H9 (cell line): Measurements from ENCODE around the gene SCAF8. TPM values are rescaled to one million over a fixed set of nuclear protein-coding genes. Genes with fewer than 3 reads are reported as not detected.

ENCODE experiments used
- DNase-seq: peaks from one replicate; pipeline ENCODE4 v3.0.0-alpha.2; 2017
- H2AFZ ChIP-seq: one replicate; pipeline ENCODE4 v1.6.1; 2013; ENCODE audit warnings: mild to moderate bottlenecking, low read length, control low read depth, moderate library complexity
- H2AK5ac ChIP-seq: 2 replicates; pipeline ENCODE4 v1.6.1; 2013; ENCODE audit warnings: low read length, control low read depth, mixed read lengths; ENCODE audit not compliant: insufficient read length
- H2BK120ac ChIP-seq: one replicate; pipeline ENCODE4 v1.6.1; 2013; ENCODE audit warnings: low read depth, mild to moderate bottlenecking, low read length, control low read depth, inconsistent platforms; ENCODE audit not compliant: poor library complexity, severe bottlenecking
- H2BK12ac ChIP-seq: 2 replicates; pipeline ENCODE4 v1.6.1; 2013; ENCODE audit warnings: low read length, control low read depth, mixed read lengths, low read depth; ENCODE audit not compliant: insufficient read length
- H2BK15ac ChIP-seq: 2 replicates; pipeline ENCODE4 v1.6.1; 2013; ENCODE audit warnings: low read depth, low read length, control low read depth
- H2BK20ac ChIP-seq: one replicate; pipeline ENCODE4 v1.6.1; 2013; ENCODE audit warnings: low read depth, mild to moderate bottlenecking, low read length, control low read depth, inconsistent platforms; ENCODE audit not compliant: poor library complexity, severe bottlenecking
- H2BK5ac ChIP-seq: 2 replicates; pipeline ENCODE4 v1.6.1; 2013; ENCODE audit warnings: low read length, control low read depth, mixed read lengths; ENCODE audit not compliant: insufficient read length
- H3K14ac ChIP-seq: 2 replicates; pipeline ENCODE4 v1.6.1; 2013; ENCODE audit warnings: low read length, control low read depth; ENCODE audit not compliant: insufficient read depth
- H3K18ac ChIP-seq: 2 replicates; pipeline ENCODE4 v1.6.1; 2013; ENCODE audit warnings: low read depth, mild to moderate bottlenecking, mixed read lengths, low read length, control low read depth; ENCODE audit not compliant: insufficient read length
- H3K23ac ChIP-seq: 2 replicates; pipeline ENCODE4 v1.6.1; 2013; ENCODE audit warnings: low read length, control low read depth, mixed read lengths, low read depth; ENCODE audit not compliant: insufficient read length
- H3K23me2 ChIP-seq: 2 replicates; pipeline ENCODE4 v1.6.1; 2013; ENCODE audit warnings: low read depth, mild to moderate bottlenecking, mixed read lengths, low read length, control low read depth; ENCODE audit not compliant: insufficient read length, poor library complexity, severe bottlenecking
- H3K27ac ChIP-seq: 2 replicates; pipeline ENCODE4 v1.5.1; 2013; ENCODE audit warnings: low read length, control low read depth, mixed read lengths, low read depth; ENCODE audit not compliant: insufficient read length
- H3K27me3 ChIP-seq: 2 replicates; pipeline ENCODE4 v1.6.1; 2013; ENCODE audit warnings: low read length, control low read depth, inconsistent platforms; ENCODE audit not compliant: insufficient read depth
- H3K4ac ChIP-seq: 2 replicates; pipeline ENCODE4 v1.6.1; 2013; ENCODE audit warnings: low read depth, mild to moderate bottlenecking, control low read depth, inconsistent platforms, low read length, moderate library complexity
- H3K4me1 ChIP-seq: 2 replicates; pipeline ENCODE4 v1.6.1; 2013; ENCODE audit warnings: low read length, control low read depth, inconsistent platforms; ENCODE audit not compliant: insufficient read depth
- H3K4me2 ChIP-seq: 2 replicates; pipeline ENCODE4 v1.6.1; 2013; ENCODE audit warnings: low read length, control low read depth, mixed read lengths; ENCODE audit not compliant: insufficient read length, insufficient read depth
- H3K56ac ChIP-seq: 2 replicates; pipeline ENCODE4 v1.6.1; 2013; ENCODE audit warnings: low read depth, mild to moderate bottlenecking, mixed read lengths, low read length, control low read depth; ENCODE audit not compliant: insufficient read length
- H3K79me1 ChIP-seq: 2 replicates; pipeline ENCODE4 v1.6.1; 2013; ENCODE audit warnings: low read depth, mild to moderate bottlenecking, moderate library complexity, low read length, control low read depth, inconsistent platforms; ENCODE audit not compliant: insufficient read depth, poor library complexity, severe bottlenecking
- H3K79me2 ChIP-seq: 2 replicates; pipeline ENCODE4 v1.6.1; 2013; ENCODE audit warnings: low read length, control low read depth, inconsistent platforms; ENCODE audit not compliant: insufficient read depth
- H3K9ac ChIP-seq: 2 replicates; pipeline ENCODE4 v1.6.1; 2013; ENCODE audit warnings: low read length, control low read depth, mixed read lengths; ENCODE audit not compliant: insufficient read length; ENCODE audit errors: extremely low read depth
- H3K9me3 ChIP-seq: one replicate; pipeline ENCODE4 v1.6.1; 2013; ENCODE audit warnings: low read depth, low read length, inconsistent platforms; ENCODE audit not compliant: control insufficient read depth
- H3T11ph ChIP-seq: one replicate; pipeline ENCODE4 v1.6.1; 2013; ENCODE audit warnings: mild to moderate bottlenecking, low read length, control low read depth, inconsistent platforms
- H4K20me1 ChIP-seq: one replicate; pipeline ENCODE4 v1.6.1; 2013; ENCODE audit not compliant: control insufficient read depth, insufficient read length, insufficient read depth
- H4K5ac ChIP-seq: 2 replicates; pipeline ENCODE4 v1.6.1; 2013; ENCODE audit warnings: low read depth, mild to moderate bottlenecking, mixed read lengths, low read length, control low read depth; ENCODE audit not compliant: insufficient read length
- H4K8ac ChIP-seq: replicated peaks from 2 replicates; pipeline ENCODE4 v1.6.1; 2013; ENCODE audit warnings: low read length, control low read depth, mixed read lengths, low read depth; ENCODE audit not compliant: insufficient read length
- H4K91ac ChIP-seq: 2 replicates; pipeline ENCODE4 v1.6.1; 2013; ENCODE audit warnings: low read depth, mild to moderate bottlenecking, moderate library complexity, mixed read lengths, low read length, control low read depth; ENCODE audit not compliant: insufficient read length
- H3K27ac Mint-ChIP-seq, 3 experiments: 2 replicates in 2 of 3; 3 replicates in 1 of 3; pipeline ENCODE4 v1.8.0; 2020 to 2021; ENCODE audit warnings: mixed read lengths in 3 of 3, mild to moderate bottlenecking in 1 of 3, moderate library complexity in 1 of 3
- H3K27me3 Mint-ChIP-seq: 2 replicates; pipeline ENCODE4 v1.8.0; 2021; ENCODE audit warnings: low read depth, mild to moderate bottlenecking, moderate library complexity, mixed read lengths
- H3K36me3 Mint-ChIP-seq, 3 experiments: 2 replicates in 2 of 3; 3 replicates in 1 of 3; pipeline ENCODE4 v1.8.0; 2020 to 2021; ENCODE audit warnings: low read depth in 3 of 3, mixed read lengths in 3 of 3; ENCODE audit not compliant: insufficient read depth in 1 of 3
- H3K4me1 Mint-ChIP-seq, 2 experiments: 2 replicates each; pipeline ENCODE4 v1.8.0; 2020; ENCODE audit warnings: mixed read lengths in 2 of 2
- H3K4me3 Mint-ChIP-seq, 2 experiments: 2 replicates in 1 of 2; 3 replicates in 1 of 2; pipeline ENCODE4 v1.8.0; 2020 to 2021; ENCODE audit warnings: mild to moderate bottlenecking in 2 of 2, mixed read lengths in 2 of 2, moderate library complexity in 1 of 2
- H3K9me3 Mint-ChIP-seq, 2 experiments: 2 replicates in 1 of 2; 3 replicates in 1 of 2; pipeline ENCODE4 v1.8.0; 2020; ENCODE audit warnings: mild to moderate bottlenecking in 2 of 2, mixed read lengths in 2 of 2, moderate library complexity in 1 of 2
- WGBS: extraction: QIAGEN DNeasy Blood & Tissue Kit; methylation state at CpG from one replicate; pipeline ENCODE4 v1.1.7; 2013; ENCODE audit warnings: missing lambda C conversion rate, low lambda C conversion rate, mixed read lengths; ENCODE audit not compliant: insufficient read length; ENCODE audit errors: extremely low coverage; 5-methylcytosine and 5-hydroxymethylcytosine counted together
- total RNA-seq: library from RNA; stranded (reverse); gene quantifications from 2 replicates; pipeline ENCODE4 v1.2.1, GENCODE V29; 2021
- TF ChIP-seq, protein P1 (sequence below): fragments of 200-600 bp; sonication (generic); conservative IDR thresholded peaks from 3 replicates; pipeline ENCODE4 v1.8.0; 2021; ENCODE audit warnings: antibody characterized with exemption, mild to moderate bottlenecking

SCAF8 gene
- total RNA-seq, 1 experiment from 2014 or later: 78.5 TPM

DNA sequence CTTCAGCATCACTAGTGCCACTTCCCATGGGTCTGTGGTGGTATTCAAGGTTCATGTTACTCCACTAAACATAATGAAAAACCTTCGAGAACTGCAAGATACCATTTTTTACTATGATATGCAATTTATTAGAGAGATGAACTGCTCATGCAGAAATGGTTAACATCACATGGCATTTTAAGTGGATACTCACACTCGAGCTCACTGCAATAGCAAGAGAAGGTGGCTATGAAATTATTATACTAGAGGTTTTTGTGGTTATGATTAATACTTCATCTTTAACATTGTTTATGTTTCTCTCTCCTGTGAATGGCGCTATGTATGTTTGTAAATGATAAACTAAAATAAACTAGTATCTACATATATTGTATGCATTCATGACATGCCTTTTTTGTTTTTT, 35.1 kb downstream of the SCAF8 start:
- no peak overlapping the region for H3K9ac ChIP-seq
- H3K4me1 Mint-ChIP-seq: peaks cover 29 to 31% of the 10 kb centered on the region in 2 experiments
- H3K14ac ChIP-seq: no peak overlapping the region
- no peak overlapping the region for H2BK15ac ChIP-seq
- TF ChIP-seq, protein P1, sequence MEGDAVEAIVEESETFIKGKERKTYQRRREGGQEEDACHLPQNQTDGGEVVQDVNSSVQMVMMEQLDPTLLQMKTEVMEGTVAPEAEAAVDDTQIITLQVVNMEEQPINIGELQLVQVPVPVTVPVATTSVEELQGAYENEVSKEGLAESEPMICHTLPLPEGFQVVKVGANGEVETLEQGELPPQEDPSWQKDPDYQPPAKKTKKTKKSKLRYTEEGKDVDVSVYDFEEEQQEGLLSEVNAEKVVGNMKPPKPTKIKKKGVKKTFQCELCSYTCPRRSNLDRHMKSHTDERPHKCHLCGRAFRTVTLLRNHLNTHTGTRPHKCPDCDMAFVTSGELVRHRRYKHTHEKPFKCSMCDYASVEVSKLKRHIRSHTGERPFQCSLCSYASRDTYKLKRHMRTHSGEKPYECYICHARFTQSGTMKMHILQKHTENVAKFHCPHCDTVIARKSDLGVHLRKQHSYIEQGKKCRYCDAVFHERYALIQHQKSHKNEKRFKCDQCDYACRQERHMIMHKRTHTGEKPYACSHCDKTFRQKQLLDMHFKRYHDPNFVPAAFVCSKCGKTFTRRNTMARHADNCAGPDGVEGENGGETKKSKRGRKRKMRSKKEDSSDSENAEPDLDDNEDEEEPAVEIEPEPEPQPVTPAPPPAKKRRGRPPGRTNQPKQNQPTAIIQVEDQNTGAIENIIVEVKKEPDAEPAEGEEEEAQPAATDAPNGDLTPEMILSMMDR: no peak
- peaks cover 2% of the 10 kb centered on the region; the same call in 1 of the 2 replicates for H3K4me1 ChIP-seq
- no peaks in the 10 kb centered on the region for H3K9me3 Mint-ChIP-seq
- no peak overlapping the region for H3K56ac ChIP-seq
- H3K27ac ChIP-seq: no peak overlapping the region
- no peak overlapping the region for H2BK120ac ChIP-seq
- no peak overlapping the region for H2BK20ac ChIP-seq
- no peak overlapping the region for H3T11ph ChIP-seq
- peaks cover 57% of the 10 kb centered on the region; the same call in 1 of the 2 replicates for H3K79me2 ChIP-seq
- H3K27me3 Mint-ChIP-seq: no peaks in the 10 kb centered on the region
- no peak overlapping the region for H4K91ac ChIP-seq
- H2BK5ac ChIP-seq: no peak overlapping the region
- no peak overlapping the region for H4K5ac ChIP-seq
- no peak overlapping the region for H3K4ac ChIP-seq
- no peaks in the 10 kb centered on the region for H4K20me1 ChIP-seq
- no peaks in the 10 kb centered on the region for H3K23me2 ChIP-seq
- peaks cover 21% of the 10 kb centered on the region for H3K79me1 ChIP-seq
- H2AFZ ChIP-seq: no peak overlapping the region
- H3K4me2 ChIP-seq: no peak overlapping the region
- H2BK12ac ChIP-seq: no peak overlapping the region
- no peak overlapping the region for H4K8ac ChIP-seq
- no peak overlapping the region for H3K23ac ChIP-seq
- WGBS: no CpG with 5 or more reads among the region's 3 CpGs
- no peaks in the 10 kb centered on the region for H3K27me3 ChIP-seq
- H3K36me3 Mint-ChIP-seq: peaks cover 0 to 4% (median 0%) of the 10 kb centered on the region in 3 experiments; a peak in 2 of 7 replicates
- H2AK5ac ChIP-seq: no peak overlapping the region
- no peak overlapping the region for H3K27ac Mint-ChIP-seq
- H3K18ac ChIP-seq: no peak overlapping the region
- DNase-seq: no peak
- H3K4me3 Mint-ChIP-seq: no peak overlapping the region
- no peaks in the 10 kb centered on the region for H3K9me3 ChIP-seq
